Measurements from ENCODE around the gene SZRD1.

SZRD1 gene

DNA sequence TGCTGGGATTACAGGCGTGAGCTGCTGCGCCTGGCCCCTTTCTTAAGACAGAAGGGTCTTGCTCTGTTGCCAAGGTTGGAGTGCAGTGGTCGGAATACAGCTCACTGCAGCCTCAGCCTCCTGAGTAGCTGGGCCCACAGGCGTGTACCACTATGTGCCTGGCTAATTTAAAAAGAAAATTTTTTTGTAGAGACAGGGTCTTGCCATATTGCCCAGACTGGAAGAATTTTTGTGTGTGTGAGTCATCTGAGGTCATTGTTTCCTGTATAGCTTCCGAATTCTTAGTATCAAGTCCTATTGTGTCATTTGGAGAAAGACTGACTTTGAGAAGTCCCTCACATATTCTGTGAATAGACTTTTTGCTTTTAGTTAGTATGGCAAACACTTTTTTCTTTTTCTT lies 4.7 kb downstream of the SZRD1 start:
- no peaks in the 10 kb centered on the region for H3K9me3 ChIP-seq (ENCODE audit: control insufficient read depth, insufficient read depth, low read length)
- no peaks in the 10 kb centered on the region for H3K36me3 ChIP-seq (ENCODE audit: control insufficient read depth, insufficient read depth, low read length)
- no peaks in the 10 kb centered on the region for H3K27me3 ChIP-seq (ENCODE audit: control insufficient read depth, insufficient read depth, low read length)
- H3K4me3 ChIP-seq (ENCODE audit: low read depth, low read length): no peak overlapping the region
- H3K9ac ChIP-seq (ENCODE audit: low read depth, low read length): no peak overlapping the region
- peaks cover 14% of the 10 kb centered on the region for H3K4me1 ChIP-seq (ENCODE audit: control insufficient read depth, insufficient read depth, low read length)

DNA sequence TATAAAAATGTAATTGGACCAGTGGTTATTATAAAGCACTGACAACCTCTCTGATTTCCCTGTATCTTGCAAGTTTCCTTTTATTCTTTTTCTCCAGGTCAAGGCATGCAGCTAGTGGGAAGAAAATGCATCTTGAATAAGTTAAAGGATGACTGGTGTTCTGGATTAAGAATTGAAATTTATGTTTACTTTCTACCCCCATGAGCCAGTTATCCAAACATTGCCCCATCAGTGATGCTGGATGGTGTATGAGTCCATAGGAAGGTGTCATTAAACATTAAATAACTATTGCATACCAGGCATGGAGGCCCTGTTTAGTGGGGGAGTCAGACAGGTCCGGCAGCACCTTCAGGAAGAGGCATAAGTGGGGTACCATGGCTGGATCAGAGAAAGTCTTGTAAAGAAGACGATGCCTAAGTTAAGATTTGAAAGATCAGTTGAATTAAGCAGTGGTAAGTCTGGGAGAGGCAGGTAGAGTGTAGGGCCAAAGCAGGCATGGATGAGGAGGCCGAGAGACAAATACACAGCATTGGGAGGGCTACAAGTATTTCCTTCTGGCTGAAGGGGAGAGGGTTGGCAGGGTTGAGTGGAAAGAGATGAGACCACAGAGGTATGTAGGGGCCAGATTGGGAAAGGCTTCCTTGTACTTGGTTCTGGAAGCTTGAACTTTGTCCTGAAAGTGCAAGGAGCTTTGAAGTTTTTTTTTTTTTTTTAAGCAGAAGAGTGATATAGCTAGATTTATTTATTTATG lies 5.7 kb downstream of the SZRD1 start:
- Histone ChIP-seq H3K9ac (ENCODE audit: low read depth, low read length) (no peak overlapping the region), H3K4me3 (ENCODE audit: low read depth, low read length) (no peak overlapping the region), H3K9me3 (ENCODE audit: control insufficient read depth, insufficient read depth, low read length) (no peaks in the 10 kb centered on the region), H3K27me3 (ENCODE audit: control insufficient read depth, insufficient read depth, low read length) (no peaks in the 10 kb centered on the region), H3K36me3 (ENCODE audit: control insufficient read depth, insufficient read depth, low read length) (no peaks in the 10 kb centered on the region), H3K4me1 (ENCODE audit: control insufficient read depth, insufficient read depth, low read length) (peaks cover 17% of the 10 kb centered on the region)

DNA sequence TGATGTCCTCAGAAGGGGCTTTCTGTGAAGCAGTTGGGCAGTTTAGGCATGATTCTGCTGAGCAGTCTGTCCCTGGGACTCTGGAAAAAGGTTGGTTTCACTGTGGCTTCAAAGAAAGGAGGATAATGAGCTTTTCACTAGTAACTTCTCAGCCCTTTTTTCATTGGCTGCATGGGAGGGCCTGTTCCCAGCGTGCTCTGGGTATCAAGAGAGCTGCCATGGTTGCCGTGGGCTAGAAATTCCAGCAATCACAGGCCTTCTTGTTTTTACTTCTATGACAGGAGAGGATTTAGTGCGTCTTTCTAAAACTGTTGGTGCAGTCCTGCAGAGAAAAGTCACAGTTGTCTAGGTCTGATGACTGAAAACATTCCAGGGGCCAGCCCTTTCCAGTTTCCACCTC lies 7.2 kb downstream of the SZRD1 start:
- Histone ChIP-seq H3K4me1 (ENCODE audit: control insufficient read depth, insufficient read depth, low read length) (peaks cover 9% of the 10 kb centered on the region), H3K9ac (ENCODE audit: low read depth, low read length) (no peak overlapping the region), H3K27me3 (ENCODE audit: control insufficient read depth, insufficient read depth, low read length) (no peaks in the 10 kb centered on the region), H3K36me3 (ENCODE audit: control insufficient read depth, insufficient read depth, low read length) (no peaks in the 10 kb centered on the region), H3K9me3 (ENCODE audit: control insufficient read depth, insufficient read depth, low read length) (no peaks in the 10 kb centered on the region), H3K4me3 (ENCODE audit: low read depth, low read length) (no peak overlapping the region)

DNA sequence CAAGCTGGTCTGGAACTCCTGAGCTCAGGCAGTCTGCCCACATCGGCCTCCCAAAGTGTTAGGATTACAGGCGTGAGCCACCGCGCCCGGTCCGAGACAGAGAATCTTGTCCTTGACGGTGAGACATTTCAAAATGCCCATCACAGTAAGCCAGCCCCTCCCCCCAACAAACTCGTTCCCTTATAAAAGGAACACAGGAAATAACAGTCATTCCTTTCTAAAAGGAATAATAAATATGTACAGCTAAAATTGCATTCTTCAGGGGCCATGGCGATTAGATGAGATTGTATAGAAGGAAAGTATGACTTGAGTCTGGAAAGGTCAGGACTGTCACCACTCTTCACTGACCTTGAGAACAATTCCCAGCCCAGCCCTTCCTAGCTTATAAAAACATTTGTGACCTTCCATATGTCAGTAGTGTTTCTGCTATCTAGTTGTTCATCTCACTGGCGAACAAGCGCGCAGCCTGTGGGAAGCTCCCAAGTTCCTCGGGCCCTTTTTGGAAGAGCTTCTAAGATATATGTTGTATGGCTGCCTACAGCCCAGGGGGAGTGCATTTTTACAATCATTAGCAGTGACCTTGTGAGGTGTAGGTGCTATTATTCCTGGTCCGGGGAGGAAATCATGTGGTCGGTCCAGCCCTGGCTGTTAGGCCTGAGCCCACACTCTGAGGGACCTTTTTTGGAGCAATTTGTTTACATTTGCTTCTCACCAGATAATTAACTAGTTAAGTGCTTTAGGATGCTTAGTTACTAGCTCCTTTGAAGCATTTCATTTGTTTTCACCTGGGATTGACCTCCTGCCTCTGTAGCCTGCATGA lies 8.7 kb downstream of the SZRD1 start:
- H3K4me3 ChIP-seq (ENCODE audit: low read depth, low read length): no peak overlapping the region
- no peaks in the 10 kb centered on the region for H3K36me3 ChIP-seq (ENCODE audit: control insufficient read depth, insufficient read depth, low read length)
- H3K9ac ChIP-seq (ENCODE audit: low read depth, low read length): no peak overlapping the region
- H3K4me1 ChIP-seq (ENCODE audit: control insufficient read depth, insufficient read depth, low read length): peaks cover 9% of the 10 kb centered on the region
- H3K27me3 ChIP-seq (ENCODE audit: control insufficient read depth, insufficient read depth, low read length): no peaks in the 10 kb centered on the region
- H3K9me3 ChIP-seq (ENCODE audit: control insufficient read depth, insufficient read depth, low read length): no peaks in the 10 kb centered on the region

DNA sequence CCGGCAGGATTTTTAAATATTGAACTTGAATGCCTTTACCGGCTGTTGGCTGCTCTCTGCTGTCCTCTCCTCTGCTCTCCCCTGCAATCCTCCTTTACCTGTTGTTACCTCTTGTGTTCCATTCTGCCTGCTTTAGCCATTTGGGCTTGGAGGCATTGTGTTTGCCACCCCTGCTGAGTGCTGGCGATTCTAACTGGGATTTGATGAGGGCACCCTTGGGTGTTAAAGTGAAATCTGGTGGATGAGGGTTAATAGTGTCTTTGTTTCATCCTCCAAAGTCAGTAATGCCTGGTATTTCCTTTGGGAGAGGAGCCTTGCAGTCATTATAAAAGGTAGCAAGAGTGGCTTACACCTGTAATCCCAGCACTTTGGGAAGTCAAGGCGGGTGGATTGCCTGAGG lies 9.9 kb downstream of the SZRD1 start:
- Histone ChIP-seq H3K4me1 (ENCODE audit: control insufficient read depth, insufficient read depth, low read length) (peaks cover 9% of the 10 kb centered on the region), H3K9me3 (ENCODE audit: control insufficient read depth, insufficient read depth, low read length) (no peaks in the 10 kb centered on the region), H3K9ac (ENCODE audit: low read depth, low read length) (no peak overlapping the region), H3K36me3 (ENCODE audit: control insufficient read depth, insufficient read depth, low read length) (no peaks in the 10 kb centered on the region), H3K4me3 (ENCODE audit: low read depth, low read length) (no peak overlapping the region), H3K27me3 (ENCODE audit: control insufficient read depth, insufficient read depth, low read length) (no peaks in the 10 kb centered on the region)

DNA sequence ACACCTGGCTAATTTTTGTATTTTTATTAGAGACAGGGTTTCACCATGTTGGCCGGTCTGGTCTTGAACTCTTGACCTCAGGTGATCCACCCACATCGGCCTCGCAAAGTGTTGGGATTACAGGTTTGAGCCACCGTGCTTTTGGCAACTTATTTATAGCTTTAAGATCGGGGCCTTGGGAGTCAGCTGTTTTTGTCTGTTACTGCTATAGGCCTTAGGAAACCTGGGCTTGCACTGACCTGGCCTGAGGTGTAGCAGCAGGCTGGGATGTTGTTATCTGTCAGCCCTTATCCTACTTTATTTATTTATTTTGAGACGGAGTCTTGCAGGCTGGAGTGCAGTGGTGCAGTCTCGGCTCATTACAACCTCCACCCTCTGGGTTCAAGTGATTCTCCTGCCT lies 11.4 kb downstream of the SZRD1 start:
- Histone ChIP-seq H3K9me3 (ENCODE audit: control insufficient read depth, insufficient read depth, low read length) (no peaks in the 10 kb centered on the region), H3K27me3 (ENCODE audit: control insufficient read depth, insufficient read depth, low read length) (no peaks in the 10 kb centered on the region), H3K4me1 (ENCODE audit: control insufficient read depth, insufficient read depth, low read length) (peaks cover 9% of the 10 kb centered on the region), H3K36me3 (ENCODE audit: control insufficient read depth, insufficient read depth, low read length) (no peaks in the 10 kb centered on the region), H3K9ac (ENCODE audit: low read depth, low read length) (no peak overlapping the region), H3K4me3 (ENCODE audit: low read depth, low read length) (no peak overlapping the region)

DNA sequence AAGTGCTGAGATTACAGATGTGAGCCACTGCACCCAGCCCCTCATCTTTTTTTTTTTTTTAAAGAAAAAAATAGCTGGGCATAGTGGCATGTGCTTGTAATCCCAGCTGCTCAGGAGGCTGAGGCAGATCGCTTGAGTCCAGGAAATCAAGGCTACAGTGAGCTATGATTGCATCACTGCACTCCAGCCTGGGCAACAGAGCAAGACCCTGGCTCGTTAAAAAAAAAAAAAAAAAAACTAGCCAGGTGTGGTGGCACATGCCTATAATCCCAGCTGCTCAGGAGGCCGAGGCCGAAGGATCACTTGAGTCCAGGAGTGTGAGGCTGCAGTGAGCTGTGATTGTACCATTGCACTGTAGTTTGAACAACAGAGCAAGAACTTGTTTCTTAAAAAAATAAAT lies 13.8 kb downstream of the SZRD1 start:
- H3K4me3 ChIP-seq (ENCODE audit: low read depth, low read length): no peak overlapping the region
- no peak overlapping the region for H3K9ac ChIP-seq (ENCODE audit: low read depth, low read length)
- H3K4me1 ChIP-seq (ENCODE audit: control insufficient read depth, insufficient read depth, low read length): peaks cover 18% of the 10 kb centered on the region
- H3K9me3 ChIP-seq (ENCODE audit: control insufficient read depth, insufficient read depth, low read length): no peaks in the 10 kb centered on the region
- H3K36me3 ChIP-seq (ENCODE audit: control insufficient read depth, insufficient read depth, low read length): no peaks in the 10 kb centered on the region
- H3K27me3 ChIP-seq (ENCODE audit: control insufficient read depth, insufficient read depth, low read length): no peaks in the 10 kb centered on the region

DNA sequence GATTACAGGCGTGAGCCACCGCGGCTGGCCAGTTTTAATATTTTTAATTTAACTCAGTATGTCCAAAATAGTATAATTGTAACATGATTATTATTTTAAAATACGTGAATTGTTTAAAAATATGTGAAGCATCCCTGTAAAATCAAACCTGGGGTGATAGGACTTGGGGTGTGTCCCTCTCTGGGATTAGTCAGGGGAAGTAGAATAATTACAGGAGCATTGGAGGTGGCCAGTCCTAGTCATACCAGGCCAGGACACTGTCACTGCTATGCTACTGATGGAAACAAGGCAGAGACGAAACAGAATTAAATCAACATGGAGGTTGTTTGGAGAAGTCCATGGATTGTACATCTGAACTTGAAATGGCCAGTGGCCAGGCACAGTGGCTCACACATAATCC lies 16.8 kb downstream of the SZRD1 start:
- Histone ChIP-seq H3K36me3 (ENCODE audit: control insufficient read depth, insufficient read depth, low read length) (no peaks in the 10 kb centered on the region), H3K4me3 (ENCODE audit: low read depth, low read length) (no peak overlapping the region), H3K4me1 (ENCODE audit: control insufficient read depth, insufficient read depth, low read length) (peaks cover 21% of the 10 kb centered on the region), H3K9me3 (ENCODE audit: control insufficient read depth, insufficient read depth, low read length) (no peaks in the 10 kb centered on the region), H3K27me3 (ENCODE audit: control insufficient read depth, insufficient read depth, low read length) (no peaks in the 10 kb centered on the region), H3K9ac (ENCODE audit: low read depth, low read length) (peak overlapping the region; percentile 37)

DNA sequence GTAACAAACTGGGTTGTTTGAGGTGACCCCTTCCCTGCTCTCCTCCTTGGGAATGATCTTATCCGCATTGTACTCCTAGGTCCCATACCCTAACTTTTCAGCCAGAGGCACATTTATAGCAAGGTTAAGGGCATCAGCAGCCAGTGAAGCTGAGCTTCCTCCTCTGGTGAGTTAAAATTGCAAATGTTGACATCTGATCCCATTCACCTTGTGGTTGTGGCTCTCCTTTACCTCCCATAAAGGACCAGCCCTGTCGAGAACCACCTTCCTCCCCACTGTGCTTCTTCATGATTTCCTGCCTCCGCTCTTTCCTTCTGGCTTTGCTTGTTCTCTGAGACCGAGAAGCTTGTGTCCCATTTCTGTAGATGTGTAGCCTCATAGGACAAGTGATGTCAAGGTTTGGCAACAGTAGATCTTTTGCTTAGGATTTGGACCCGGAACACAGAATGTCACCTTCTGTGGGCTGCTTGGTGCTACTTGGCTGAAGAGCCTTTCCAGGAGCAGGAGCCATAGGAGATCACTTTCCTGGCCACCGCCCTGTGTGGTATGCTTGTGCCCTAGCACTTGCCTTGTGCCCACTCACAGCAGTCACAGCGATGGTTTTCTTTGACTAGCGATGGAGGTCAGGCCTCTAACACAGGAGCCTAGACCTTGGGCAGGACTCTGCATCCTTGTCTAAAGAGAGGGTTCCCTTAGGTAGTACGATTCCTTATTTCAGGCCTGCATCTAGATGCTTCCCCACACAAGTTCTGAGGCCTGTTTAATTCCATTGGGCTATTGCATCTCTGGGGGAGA lies 18.8 kb downstream of the SZRD1 start:
- Histone ChIP-seq H3K4me3 (ENCODE audit: low read depth, low read length) (no peak overlapping the region), H3K4me1 (ENCODE audit: control insufficient read depth, insufficient read depth, low read length) (peaks cover 21% of the 10 kb centered on the region)

DNA sequence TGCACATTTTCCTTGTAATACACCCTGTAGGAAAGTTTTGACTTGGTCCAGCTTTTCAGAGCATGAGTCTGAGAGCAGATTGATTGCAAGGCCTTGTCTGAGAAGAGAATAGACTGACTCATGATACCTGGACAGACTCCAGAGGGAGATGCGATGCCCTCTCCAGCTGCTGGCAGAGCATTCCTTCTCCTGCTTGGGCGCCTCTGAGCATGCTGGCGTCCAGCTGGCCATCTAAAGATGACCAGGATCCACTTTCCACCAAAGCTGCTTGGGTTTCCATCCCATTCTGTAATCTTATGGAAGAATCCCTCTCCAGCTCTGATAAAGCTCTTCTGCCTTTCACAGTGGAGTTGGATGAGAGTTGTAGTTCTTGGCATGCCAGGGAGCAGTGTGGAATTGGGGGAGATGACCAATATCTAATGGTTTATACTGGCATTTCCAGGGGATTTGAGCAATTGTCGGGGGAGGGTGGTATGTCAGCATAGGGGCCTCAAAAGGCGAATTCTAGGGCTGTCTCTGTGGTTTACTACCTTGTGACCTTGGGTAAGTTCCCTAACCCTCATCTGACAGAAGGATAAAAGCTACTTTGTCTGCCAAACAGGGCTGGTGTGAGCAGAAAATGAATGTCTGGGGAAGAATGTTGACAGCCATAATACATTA lies 19.5 kb downstream of the SZRD1 start:
- Histone ChIP-seq H3K36me3 (ENCODE audit: control insufficient read depth, insufficient read depth, low read length) (no peaks in the 10 kb centered on the region), H3K4me3 (ENCODE audit: low read depth, low read length) (no peak overlapping the region), H3K27me3 (ENCODE audit: control insufficient read depth, insufficient read depth, low read length) (no peaks in the 10 kb centered on the region), H3K4me1 (ENCODE audit: control insufficient read depth, insufficient read depth, low read length) (peaks cover 21% of the 10 kb centered on the region), H3K9me3 (ENCODE audit: control insufficient read depth, insufficient read depth, low read length) (no peaks in the 10 kb centered on the region), H3K9ac (ENCODE audit: low read depth, low read length) (no peak overlapping the region)

More for the DNA sequence above, 18.8 kb downstream of the SZRD1 start:
- Histone ChIP-seq H3K27me3 (ENCODE audit: control insufficient read depth, insufficient read depth, low read length) (no peaks in the 10 kb centered on the region), H3K36me3 (ENCODE audit: control insufficient read depth, insufficient read depth, low read length) (no peaks in the 10 kb centered on the region), H3K9me3 (ENCODE audit: control insufficient read depth, insufficient read depth, low read length) (no peaks in the 10 kb centered on the region), H3K9ac (ENCODE audit: low read depth, low read length) (no peak overlapping the region)

Measured in iPS-15b (cell line).